GM18858 (cell line): Measurements from ENCODE around the gene SCLY.
"Not testable (repeated sequence)": the region's sequence is repeated elsewhere in the genome, so short reads cannot be mapped to it uniquely, and the experiment has no call there.

ENCODE experiments used
- ATAC-seq: cut with Tn5 transposase; IDR thresholded peaks from one replicate; pipeline ENCODE4 v1.9.1; 2021; ENCODE audit not compliant: unreplicated experiment

SCLY gene

GRCh38 chr2:238107525-238108422, 47.0 kb downstream of the SCLY start:
- no peak for ATAC-seq

- ATAC-seq, result no peak
Measured at GRCh38 chr2:238108423-238109183, 47.8 kb downstream of the SCLY start.

- ATAC-seq, result no peak
Measured at GRCh38 chr2:238113611-238114010, 52.8 kb downstream of the SCLY start.

- no peak for ATAC-seq
Measured at GRCh38 chr2:238114331-238114841, 53.6 kb downstream of the SCLY start.

- ATAC-seq, result no peak
Measured at GRCh38 chr2:238114851-238115660, 54.3 kb downstream of the SCLY start.

GRCh38 chr2:238115709-238116108, 54.9 kb downstream of the SCLY start:
- ATAC-seq, result not testable (repeated sequence)

- no peak for ATAC-seq
Measured at GRCh38 chr2:238116298-238117198, 55.7 kb downstream of the SCLY start.

- no peak for ATAC-seq
Measured at GRCh38 chr2:238117199-238118154, 56.7 kb downstream of the SCLY start.

GRCh38 chr2:238119756-238120462, 59.1 kb downstream of the SCLY start:
- no peak for ATAC-seq

- no peak for ATAC-seq
Measured at GRCh38 chr2:238120463-238121298, 59.9 kb downstream of the SCLY start.

- no peak for ATAC-seq
Measured at GRCh38 chr2:238121511-238122286, 60.9 kb downstream of the SCLY start.

- no peak for ATAC-seq
Measured at GRCh38 chr2:238122287-238123217, 61.8 kb downstream of the SCLY start.

- ATAC-seq, result no peak
Measured at GRCh38 chr2:238123218-238123971, 62.6 kb downstream of the SCLY start.

- no peak for ATAC-seq
Measured at GRCh38 chr2:238123991-238124470, 63.2 kb downstream of the SCLY start.
